Right lobe of liver (tissue), 6 donors: ENCODE measurements around the gene PLK1. TPM values are rescaled to one million over a fixed set of nuclear protein-coding genes. Genes with fewer than 3 reads are reported as not detected.
"Not testable (repeated sequence)": the region's sequence is repeated elsewhere in the genome, so short reads cannot be mapped to it uniquely, and the experiment has no call there.

Experiments
- ATAC-seq, 4 donors: fragments of 200-7000 bp; cut with Tn5 transposase; one replicate each; pipeline ENCODE4 v1.9.1; 2020; ENCODE audit warnings: mild to moderate bottlenecking in 4 of 4, moderate library complexity in 4 of 4
- DNase-seq, 3 donors: peaks; one replicate each; pipeline ENCODE4 v3.0.0-alpha.2; 2020
- H3K27ac ChIP-seq, 3 donors: fragments of 200-600 bp; one replicate each; pipeline ENCODE4 v1.8.0; 2022
- H3K27me3 ChIP-seq, 2 donors: fragments of 200-600 bp; one replicate each; pipeline ENCODE4 v1.8.0; 2022
- H3K36me3 ChIP-seq, 4 donors: fragments of 200-600 bp; sonication (generic) in 1 of 4; one replicate each; pipeline versions ENCODE4 v1.5.1 to v1.8.0; 2017 to 2022; ENCODE audit warnings: control low read depth in 1 of 4
- H3K4me1 ChIP-seq, 4 donors: fragments of 200-600 bp; sonication (generic) in 1 of 4; one replicate each; pipeline versions ENCODE4 v1.5.1 to v1.8.0; 2017 to 2022; ENCODE audit warnings: control low read depth in 1 of 4
- H3K4me3 ChIP-seq, 3 donors: fragments of 200-600 bp; one replicate each; pipeline ENCODE4 v1.8.0; 2022
- H3K9me3 ChIP-seq, 4 donors: fragments of 200-600 bp; sonication (generic) in 1 of 4; one replicate each; pipeline versions ENCODE4 v1.5.1 to v1.8.0; 2017 to 2022; ENCODE audit warnings: control low read depth in 1 of 4
- POLR2A ChIP-seq: fragments of 450-650 bp; IDR thresholded peaks from one replicate; pipeline ENCODE4 v1.6.1; 2017; ENCODE audit warnings: antibody characterized with exemption, mild to moderate bottlenecking
- WGBS: methylation state at CpG from one replicate; pipeline ENCODE4 v1.1.6; 2018; ENCODE audit warnings: low coverage, low lambda C conversion rate; ENCODE audit not compliant: insufficient coverage; ENCODE audit errors: missing lambda C conversion rate; 5-methylcytosine and 5-hydroxymethylcytosine counted together
- intact Hi-C, 2 donors: fragments of 100-400 bp; cut with DNase I; formaldehyde crosslinking; loops; one replicate each; pipeline versions ENCODE4 v1.11.2 to v1.14.1; 2022
- long read RNA-seq: library from polyadenylated mRNA; unstranded; transcript quantifications from one replicate; pipeline ENCODE4 v2.0.0, GENCODE V29; 2019
- total RNA-seq, 6 experiments: library from RNA; depleted of rRNA in 2 of 6; stranded (reverse); fragments of >200 nt in 2 of 6; fragmentation: NEBNext Ultra II Directional in 3 of 6; extraction: Animal tissue kit (Norgen Biotek cat#: 25700) in 3 of 6; gene quantifications; one replicate each; pipeline versions ENCODE4 v1.1.0 to v1.2.4, GENCODE V29; 2016 to 2023
- TF ChIP-seq, protein P1 (sequence below), 4 donors: fragments of 200-600 bp in 3 of 4; fragments of 450-650 bp in 1 of 4; IDR thresholded peaks; one replicate each; pipeline versions ENCODE4 v1.5.1 to v1.8.0; 2016 to 2022; ENCODE audit warnings: antibody characterized with exemption in 4 of 4, mild to moderate bottlenecking in 2 of 4
- donor health status: DM: no; HTN: yes; CAD: no.
- donor health status: DM: no; HTN: no; CAD: no.
- donor health status: DM: no; HTN: no; CAD: no.
- donor health status: DM: no; HTN: yes; CAD: no.
- donor health status: DM: no; HTN: yes; CAD: no.

PLK1 gene
- total RNA-seq = 1 to 10 TPM in 4 of 6 experiments, under 1 TPM in 2; 0.61 to 3.6 (median 1.8) TPM
- long read RNA-seq = 0 reads

- ATAC-seq (peak; percentile 93 to 98 (median 98)), DNase-seq (peak; percentile 79 to 86 (median 83))
- WGBS = 3% methylated on average over 12 of the region's 75 CpGs
- no peaks in the 10 kb centered on the region for H3K27me3 ChIP-seq
- H3K4me3 ChIP-seq = peak within 1 kb of the TSS; percentile 37 to 51 (median 41)
- peaks cover 0 to 6% (median 0%) of the 10 kb centered on the region in 4 donors for H3K4me1 ChIP-seq
- TF ChIP-seq POLR2A = no peak
- TF ChIP-seq, protein P1, sequence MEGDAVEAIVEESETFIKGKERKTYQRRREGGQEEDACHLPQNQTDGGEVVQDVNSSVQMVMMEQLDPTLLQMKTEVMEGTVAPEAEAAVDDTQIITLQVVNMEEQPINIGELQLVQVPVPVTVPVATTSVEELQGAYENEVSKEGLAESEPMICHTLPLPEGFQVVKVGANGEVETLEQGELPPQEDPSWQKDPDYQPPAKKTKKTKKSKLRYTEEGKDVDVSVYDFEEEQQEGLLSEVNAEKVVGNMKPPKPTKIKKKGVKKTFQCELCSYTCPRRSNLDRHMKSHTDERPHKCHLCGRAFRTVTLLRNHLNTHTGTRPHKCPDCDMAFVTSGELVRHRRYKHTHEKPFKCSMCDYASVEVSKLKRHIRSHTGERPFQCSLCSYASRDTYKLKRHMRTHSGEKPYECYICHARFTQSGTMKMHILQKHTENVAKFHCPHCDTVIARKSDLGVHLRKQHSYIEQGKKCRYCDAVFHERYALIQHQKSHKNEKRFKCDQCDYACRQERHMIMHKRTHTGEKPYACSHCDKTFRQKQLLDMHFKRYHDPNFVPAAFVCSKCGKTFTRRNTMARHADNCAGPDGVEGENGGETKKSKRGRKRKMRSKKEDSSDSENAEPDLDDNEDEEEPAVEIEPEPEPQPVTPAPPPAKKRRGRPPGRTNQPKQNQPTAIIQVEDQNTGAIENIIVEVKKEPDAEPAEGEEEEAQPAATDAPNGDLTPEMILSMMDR (IDR thresholded peaks at IDR 0.05) = peak in 2 of 4 donors; percentile 9 to 16
- H3K27ac ChIP-seq = no peak within 1 kb of the TSS
- H3K36me3 ChIP-seq = peaks cover 0 to 8% (median 0%) of the 10 kb centered on the region in 4 donors
- intact Hi-C loops = no loop called here
- H3K9me3 ChIP-seq = no peaks in the 10 kb centered on the region
Measured at GRCh38 chr16:23678430-23679273, at the start of gene PLK1. TSS of gene PLK1 (plus strand) at chr16:23678889. CDS start at chr16:23678933, 44 bp downstream.

DNA sequence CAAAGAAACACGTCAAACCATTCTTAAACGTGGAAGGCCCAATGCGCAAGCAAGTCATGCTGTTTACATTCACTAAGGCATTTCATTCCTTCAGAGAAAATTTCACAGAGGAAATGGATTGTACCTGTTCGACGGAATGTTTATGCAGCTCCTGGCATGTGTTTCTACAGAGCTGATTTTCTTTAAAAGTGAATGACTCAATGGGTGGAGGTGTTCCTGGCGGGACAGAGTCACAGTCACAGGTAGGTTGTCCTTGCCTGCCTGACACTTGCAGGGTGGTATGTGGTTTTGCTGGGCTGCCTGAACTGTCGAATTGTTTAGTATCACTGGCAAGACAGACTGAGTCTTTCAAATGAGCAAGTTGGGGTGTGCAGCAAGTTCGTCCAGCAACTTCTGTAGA, 49.2 kb upstream of the PLK1 start:
- WGBS = 85% methylated on average over 7 of the region's 8 CpGs
- H3K27ac ChIP-seq = no peak overlapping the region
- ATAC-seq = no peak
- H3K9me3 ChIP-seq = no peaks in the 10 kb centered on the region
- TF ChIP-seq POLR2A = no peak
- TF ChIP-seq, protein P1 (IDR thresholded peaks at IDR 0.05) = no peak
- H3K27me3 ChIP-seq = no peaks in the 10 kb centered on the region
- no peaks in the 10 kb centered on the region for H3K4me1 ChIP-seq
- DNase-seq = no peak
- H3K4me3 ChIP-seq = no peak overlapping the region
- peaks cover 0 to 47% (median 7%) of the 10 kb centered on the region in 4 donors for H3K36me3 ChIP-seq
- intact Hi-C loops = no loop called here

GRCh38 chr16:23631874-23632273, 46.8 kb upstream of the PLK1 start:
- not testable (repeated sequence) for DNase-seq

GRCh38 chr16:23634461-23635036, 44.1 kb upstream of the PLK1 start:
- no peaks in the 10 kb centered on the region for H3K27me3 ChIP-seq
- TF ChIP-seq, protein P1 (IDR thresholded peaks at IDR 0.05) = no peak
- TF ChIP-seq POLR2A = no peak
- H3K4me3 ChIP-seq = no peak overlapping the region
- no peak overlapping the region for H3K27ac ChIP-seq
- H3K36me3 ChIP-seq = peaks cover 8 to 31% (median 9%) of the 10 kb centered on the region in 4 donors
- 98% methylated on average over 4 of the region's 4 CpGs for WGBS
- no peaks in the 10 kb centered on the region for H3K9me3 ChIP-seq
- ATAC-seq (no peak), DNase-seq (no peak)
- H3K4me1 ChIP-seq = no peaks in the 10 kb centered on the region
- intact Hi-C loops = no loop called here

More at GRCh38 chr16:23631874-23632273, 46.8 kb upstream of the PLK1 start:
- H3K27ac ChIP-seq, intact Hi-C loops, H3K27me3 ChIP-seq, H3K9me3 ChIP-seq, H3K4me3 ChIP-seq, H3K4me1 ChIP-seq, ATAC-seq: not testable (repeated sequence)
- 100% methylated on average over 3 of the region's 3 CpGs for WGBS
- peaks cover 0 to 43% (median 10%) of the 10 kb centered on the region in 4 donors for H3K36me3 ChIP-seq

DNA sequence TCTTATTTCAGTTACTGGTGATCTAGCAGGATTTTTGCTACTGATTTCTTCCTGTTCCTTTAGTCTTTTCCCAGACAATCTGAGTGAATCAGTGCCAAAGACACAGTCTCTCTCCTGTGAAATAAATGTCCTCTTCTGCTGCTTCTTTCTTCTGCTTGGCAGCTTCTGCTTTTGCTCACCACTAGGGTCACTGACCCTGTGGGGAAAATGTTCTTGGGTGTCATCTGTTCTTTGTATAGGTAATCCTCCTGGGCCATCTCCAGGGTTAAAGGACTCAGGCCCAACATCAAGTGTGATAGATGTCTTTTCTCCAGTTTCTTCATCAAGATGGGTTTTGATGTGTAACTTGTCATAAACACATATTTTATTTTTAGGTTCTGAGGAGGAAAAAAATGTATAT, 42.7 kb upstream of the PLK1 start:
- H3K9me3 ChIP-seq = no peaks in the 10 kb centered on the region
- no peaks in the 10 kb centered on the region for H3K27me3 ChIP-seq
- ATAC-seq (no peak), DNase-seq (no peak)
- no peak overlapping the region for H3K27ac ChIP-seq
- intact Hi-C loops = no loop called here
- H3K36me3 ChIP-seq = peaks cover 5 to 21% (median 9%) of the 10 kb centered on the region in 4 donors
- TF ChIP-seq, protein P1 (IDR thresholded peaks at IDR 0.05) = no peak
- no peak for TF ChIP-seq POLR2A
- peaks cover 0 to 7% (median 0%) of the 10 kb centered on the region in 4 donors for H3K4me1 ChIP-seq
- H3K4me3 ChIP-seq = no peak overlapping the region
